Suprapubic skin (tissue), 4 donors: ENCODE measurements around the gene ALCAM. TPM values are rescaled to one million over a fixed set of nuclear protein-coding genes. Genes with fewer than 3 reads are reported as not detected.

Experiments
- DNase-seq, 2 donors: peaks; one replicate each; pipeline ENCODE4 v3.0.0-alpha.2; 2019; ENCODE audit warnings: low spot score in 2 of 2
- H3K27ac ChIP-seq: fragments of 200-600 bp; sonication (generic); one replicate; pipeline ENCODE4 v1.5.1; 2019
- H3K27me3 ChIP-seq: fragments of 200-600 bp; sonication (generic); one replicate; pipeline ENCODE4 v1.5.1; 2019
- H3K36me3 ChIP-seq: fragments of 200-600 bp; sonication (generic); one replicate; pipeline ENCODE4 v1.5.1; 2019
- H3K4me1 ChIP-seq: fragments of 200-600 bp; sonication (generic); one replicate; pipeline ENCODE4 v1.5.1; 2019
- H3K4me3 ChIP-seq: fragments of 200-600 bp; sonication (generic); one replicate; pipeline ENCODE4 v1.5.1; 2019; ENCODE audit warnings: mild to moderate bottlenecking
- H3K9me3 ChIP-seq: fragments of 200-600 bp; sonication (generic); one replicate; pipeline ENCODE4 v1.5.1; 2019
- CTCF ChIP-seq, 2 donors: fragments of 200-600 bp in 1 of 2; fragments of 450-650 bp in 1 of 2; sonication (generic) in 1 of 2; IDR thresholded peaks; one replicate each; pipeline ENCODE4 v1.5.1; 2016 to 2019; ENCODE audit warnings: antibody characterized with exemption in 2 of 2, mild to moderate bottlenecking in 1 of 2, moderate library complexity in 1 of 2
- EP300 ChIP-seq: sonication (generic); formaldehyde crosslinking; IDR thresholded peaks from one replicate; pipeline ENCODE4 v1.6.1; 2017; ENCODE audit warnings: antibody characterized with exemption
- POLR2A ChIP-seq, 2 donors: fragments of 450-650 bp; IDR thresholded peaks; one replicate each; pipeline ENCODE4 v1.6.1; 2017; ENCODE audit warnings: antibody characterized with exemption in 2 of 2, mild to moderate bottlenecking in 2 of 2, moderate library complexity in 2 of 2
- POLR2AphosphoS5 ChIP-seq, 3 donors: sonication (generic); formaldehyde crosslinking; IDR thresholded peaks; one replicate each; pipeline ENCODE4 v1.6.1; 2017; ENCODE audit warnings: antibody characterized with exemption in 3 of 3
- WGBS: methylation state at CpG from one replicate; pipeline ENCODE4 v1.1.5; 2018; 5-methylcytosine and 5-hydroxymethylcytosine counted together
- total RNA-seq, 4 donors: library from RNA; depleted of rRNA; stranded (reverse); fragments of >200 nt; gene quantifications; one replicate each; pipeline ENCODE4 v1.1.0, GENCODE V29; 2016

ALCAM gene
- total RNA-seq, 4 donors from 2014 or later: 27.6 to 65.5 (median 42.1) TPM

GRCh38 chr3:105490045-105490444 lies 123.3 kb downstream of the ALCAM start:
- TF ChIP-seq CTCF (IDR thresholded peaks at IDR 0.05) (no peak), POLR2AphosphoS5 (IDR thresholded peaks at IDR 0.05) (no peak), EP300 (no peak), POLR2A (IDR thresholded peaks at IDR 0.05) (no peak)
- H3K9me3 ChIP-seq: no peaks in the 10 kb centered on the region
- H3K27ac ChIP-seq: no peak overlapping the region
- H3K27me3 ChIP-seq: no peaks in the 10 kb centered on the region
- no peak overlapping the region for H3K4me3 ChIP-seq
- 89% methylated on average over 4 of the region's 4 CpGs for WGBS
- no peaks in the 10 kb centered on the region for H3K4me1 ChIP-seq
- no peak for DNase-seq
- no peaks in the 10 kb centered on the region for H3K36me3 ChIP-seq

- no peaks in the 10 kb centered on the region for H3K27me3 ChIP-seq
- no peaks in the 10 kb centered on the region for H3K4me1 ChIP-seq
- H3K9me3 ChIP-seq: no peaks in the 10 kb centered on the region
- DNase-seq: no peak
- no peak for TF ChIP-seq POLR2AphosphoS5 (IDR thresholded peaks at IDR 0.05)
- TF ChIP-seq EP300: no peak
- no peak for TF ChIP-seq POLR2A (IDR thresholded peaks at IDR 0.05)
- TF ChIP-seq CTCF (IDR thresholded peaks at IDR 0.05): no peak
- WGBS: 91% methylated on average over 3 of the region's 3 CpGs
- no peaks in the 10 kb centered on the region for H3K36me3 ChIP-seq
- no peak overlapping the region for H3K27ac ChIP-seq
- no peak overlapping the region for H3K4me3 ChIP-seq
Observed at GRCh38 chr3:105493305-105493892, 126.7 kb downstream of the ALCAM start.

GRCh38 chr3:105495021-105495420 lies 128.3 kb downstream of the ALCAM start:
- no peak for DNase-seq
- 58% methylated on average over 2 of the region's 2 CpGs for WGBS
- Histone ChIP-seq H3K4me1 (no peaks in the 10 kb centered on the region), H3K4me3 (no peak overlapping the region), H3K36me3 (no peaks in the 10 kb centered on the region), H3K9me3 (no peaks in the 10 kb centered on the region), H3K27me3 (no peaks in the 10 kb centered on the region), H3K27ac (no peak overlapping the region)
- TF ChIP-seq POLR2A (IDR thresholded peaks at IDR 0.05) (no peak), CTCF (IDR thresholded peaks at IDR 0.05) (no peak), POLR2AphosphoS5 (IDR thresholded peaks at IDR 0.05) (no peak), EP300 (no peak)

GRCh38 chr3:105496343-105496742 lies 129.6 kb downstream of the ALCAM start:
- no peak overlapping the region for H3K27ac ChIP-seq
- H3K9me3 ChIP-seq: no peaks in the 10 kb centered on the region
- 83% methylated on average over 3 of the region's 3 CpGs for WGBS
- H3K4me3 ChIP-seq: no peak overlapping the region
- no peaks in the 10 kb centered on the region for H3K27me3 ChIP-seq
- no peaks in the 10 kb centered on the region for H3K4me1 ChIP-seq
- TF ChIP-seq EP300 (no peak), POLR2A (IDR thresholded peaks at IDR 0.05) (no peak), CTCF (IDR thresholded peaks at IDR 0.05) (no peak), POLR2AphosphoS5 (IDR thresholded peaks at IDR 0.05) (no peak)
- H3K36me3 ChIP-seq: no peaks in the 10 kb centered on the region
- DNase-seq: no peak

GRCh38 chr3:105497386-105497785 lies 130.7 kb downstream of the ALCAM start:
- no peaks in the 10 kb centered on the region for H3K9me3 ChIP-seq
- 75% methylated on average over 4 of the region's 4 CpGs for WGBS
- H3K27me3 ChIP-seq: no peaks in the 10 kb centered on the region
- no peaks in the 10 kb centered on the region for H3K4me1 ChIP-seq
- no peak overlapping the region for H3K27ac ChIP-seq
- no peaks in the 10 kb centered on the region for H3K36me3 ChIP-seq
- no peak overlapping the region for H3K4me3 ChIP-seq
- no peak for DNase-seq
- TF ChIP-seq EP300 (no peak), CTCF (IDR thresholded peaks at IDR 0.05) (no peak), POLR2AphosphoS5 (IDR thresholded peaks at IDR 0.05) (no peak), POLR2A (IDR thresholded peaks at IDR 0.05) (no peak)
